ENCODE data around the gene NKAIN1. TPM values are rescaled to one million over a fixed set of nuclear protein-coding genes. Genes with fewer than 3 reads are reported as not detected.

NKAIN1 gene
- total RNA-seq, 1 donor from 2014 or later = not detected

DNA sequence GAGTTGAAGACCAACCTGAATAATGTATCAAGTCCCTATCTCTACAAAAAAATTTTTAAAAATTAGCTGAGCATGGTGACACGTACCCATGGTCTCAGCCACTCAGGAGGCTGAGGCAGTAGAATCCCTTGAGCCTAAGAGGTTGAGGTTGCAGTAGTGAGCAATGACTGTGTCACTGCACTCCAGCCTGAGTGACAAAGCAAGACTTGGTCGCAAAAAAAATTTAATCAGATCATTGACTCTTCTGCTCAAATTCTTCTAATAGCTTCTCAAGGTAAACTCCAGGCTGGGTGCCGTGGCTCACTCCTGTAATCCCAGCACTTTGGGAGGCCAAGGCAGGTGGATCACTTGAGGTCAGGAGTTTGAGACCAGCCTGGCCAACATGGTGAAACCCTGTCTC lies 88.3 kb downstream of the NKAIN1 start:
- intact Hi-C loops (cut with DNase I) = no loop called here
- H3K36me3 ChIP-seq = no peaks in the 10 kb centered on the region
- peaks cover 7% of the 10 kb centered on the region for H3K4me1 ChIP-seq
- no peak overlapping the region for H3K27ac ChIP-seq
- H3K4me3 ChIP-seq = no peak overlapping the region
- TF ChIP-seq, protein P1, sequence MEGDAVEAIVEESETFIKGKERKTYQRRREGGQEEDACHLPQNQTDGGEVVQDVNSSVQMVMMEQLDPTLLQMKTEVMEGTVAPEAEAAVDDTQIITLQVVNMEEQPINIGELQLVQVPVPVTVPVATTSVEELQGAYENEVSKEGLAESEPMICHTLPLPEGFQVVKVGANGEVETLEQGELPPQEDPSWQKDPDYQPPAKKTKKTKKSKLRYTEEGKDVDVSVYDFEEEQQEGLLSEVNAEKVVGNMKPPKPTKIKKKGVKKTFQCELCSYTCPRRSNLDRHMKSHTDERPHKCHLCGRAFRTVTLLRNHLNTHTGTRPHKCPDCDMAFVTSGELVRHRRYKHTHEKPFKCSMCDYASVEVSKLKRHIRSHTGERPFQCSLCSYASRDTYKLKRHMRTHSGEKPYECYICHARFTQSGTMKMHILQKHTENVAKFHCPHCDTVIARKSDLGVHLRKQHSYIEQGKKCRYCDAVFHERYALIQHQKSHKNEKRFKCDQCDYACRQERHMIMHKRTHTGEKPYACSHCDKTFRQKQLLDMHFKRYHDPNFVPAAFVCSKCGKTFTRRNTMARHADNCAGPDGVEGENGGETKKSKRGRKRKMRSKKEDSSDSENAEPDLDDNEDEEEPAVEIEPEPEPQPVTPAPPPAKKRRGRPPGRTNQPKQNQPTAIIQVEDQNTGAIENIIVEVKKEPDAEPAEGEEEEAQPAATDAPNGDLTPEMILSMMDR (IDR thresholded peaks at IDR 0.05) = no peak
- no peak for ATAC-seq
- no peaks in the 10 kb centered on the region for H3K9me3 ChIP-seq
- no peak for DNase-seq
- no peaks in the 10 kb centered on the region for H3K27me3 ChIP-seq

DNA sequence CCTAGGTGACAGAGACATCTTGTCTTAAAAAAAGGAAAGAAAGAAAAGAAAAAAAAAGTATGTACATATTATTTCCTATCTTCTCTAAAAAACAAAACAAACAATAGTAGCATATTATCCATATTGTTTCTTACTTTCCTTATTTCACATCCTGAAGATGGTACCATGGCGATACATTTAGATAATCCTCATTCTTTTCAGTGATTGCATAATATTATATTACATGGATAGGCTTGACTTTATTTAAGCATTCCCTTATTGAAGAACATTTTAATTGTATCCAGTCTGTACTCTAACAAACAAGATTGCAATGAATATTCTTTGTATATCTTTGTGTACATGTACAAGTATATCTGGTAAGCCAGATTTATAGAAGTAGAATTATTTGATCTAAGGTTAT lies 91.3 kb downstream of the NKAIN1 start:
- H3K4me1 ChIP-seq = no peaks in the 10 kb centered on the region
- H3K27me3 ChIP-seq = no peaks in the 10 kb centered on the region
- H3K9me3 ChIP-seq = no peaks in the 10 kb centered on the region
- no peak overlapping the region for H3K4me3 ChIP-seq
- ATAC-seq (no peak), DNase-seq (no peak)
- H3K36me3 ChIP-seq = no peaks in the 10 kb centered on the region
- TF ChIP-seq, protein P1 (IDR thresholded peaks at IDR 0.05) = no peak
- H3K27ac ChIP-seq = no peak overlapping the region
- intact Hi-C loops (cut with DNase I) = no loop called here

DNA sequence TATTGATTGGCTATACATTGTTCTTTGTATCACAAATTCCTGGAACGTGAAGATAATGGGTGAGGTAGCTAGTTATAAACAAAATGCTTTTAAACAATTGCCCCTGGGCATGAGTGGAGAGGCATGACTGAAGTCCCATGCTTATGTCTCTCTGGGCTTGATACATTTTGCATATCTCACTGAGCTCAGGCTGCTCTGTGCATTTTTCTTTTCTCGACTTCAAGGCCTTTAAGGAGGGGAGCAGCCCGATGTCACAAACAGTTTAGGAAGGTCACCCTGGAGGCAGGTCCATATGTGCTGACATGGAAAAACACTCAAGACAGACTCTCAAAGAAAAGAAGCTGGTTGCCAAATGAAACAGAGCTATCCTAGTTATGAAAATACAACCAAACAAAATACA lies 94.0 kb downstream of the NKAIN1 start:
- no peaks in the 10 kb centered on the region for H3K36me3 ChIP-seq
- intact Hi-C loops (cut with DNase I) = no loop called here
- no peak overlapping the region for H3K27ac ChIP-seq
- ATAC-seq (no peak), DNase-seq (no peak)
- H3K4me3 ChIP-seq = no peak overlapping the region
- no peaks in the 10 kb centered on the region for H3K27me3 ChIP-seq
- TF ChIP-seq, protein P1 (IDR thresholded peaks at IDR 0.05) = no peak
- H3K4me1 ChIP-seq = no peaks in the 10 kb centered on the region
- no peaks in the 10 kb centered on the region for H3K9me3 ChIP-seq

DNA sequence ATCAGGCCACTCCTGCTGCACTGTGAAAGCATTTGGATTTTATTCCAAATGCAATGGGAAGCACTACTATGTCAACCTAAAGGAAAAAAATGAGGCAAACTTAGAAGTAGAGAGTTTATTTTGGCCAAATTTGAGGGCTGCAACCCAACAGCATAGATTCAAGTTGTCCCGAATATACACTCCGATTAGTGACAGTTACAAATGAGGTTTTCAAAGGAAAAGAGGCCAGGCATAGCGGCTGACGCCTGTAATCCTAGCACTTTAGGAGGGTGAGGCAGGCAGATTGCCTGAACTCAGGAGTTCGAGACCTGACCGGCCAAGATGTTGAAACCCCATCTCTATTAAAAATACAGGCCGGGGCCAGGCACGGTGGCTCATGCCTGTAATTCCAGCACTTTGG lies 95.2 kb downstream of the NKAIN1 start:
- intact Hi-C loops (cut with DNase I) = no loop called here
- Histone ChIP-seq H3K36me3 (no peaks in the 10 kb centered on the region), H3K27ac (no peak overlapping the region), H3K4me3 (no peak overlapping the region), H3K4me1 (no peaks in the 10 kb centered on the region), H3K9me3 (no peaks in the 10 kb centered on the region), H3K27me3 (no peaks in the 10 kb centered on the region)
- TF ChIP-seq, protein P1 (IDR thresholded peaks at IDR 0.05) = no peak
- no peak for ATAC-seq
- no peak for DNase-seq

DNA sequence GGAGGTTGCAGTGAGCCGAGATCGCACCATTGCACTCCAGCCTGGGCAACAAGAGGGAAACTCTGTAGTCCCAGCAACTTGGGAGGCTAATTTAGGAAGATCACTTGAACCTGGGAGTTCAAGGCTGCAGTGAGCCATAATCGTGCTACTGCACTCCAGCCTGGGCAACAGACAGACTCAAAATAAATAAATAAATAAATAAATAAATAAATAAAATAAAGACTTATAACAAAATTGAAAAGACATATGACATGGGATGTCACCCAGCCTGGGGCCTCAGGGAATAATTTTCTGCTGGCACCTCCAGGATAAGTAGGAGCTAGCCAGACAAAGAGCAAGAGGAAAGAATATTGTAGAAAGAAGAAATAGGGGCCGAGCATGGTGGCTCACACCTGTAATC lies 96.2 kb downstream of the NKAIN1 start:
- no peaks in the 10 kb centered on the region for H3K9me3 ChIP-seq
- H3K27ac ChIP-seq = no peak overlapping the region
- intact Hi-C loops (cut with DNase I) = no loop called here
- H3K4me3 ChIP-seq = no peak overlapping the region
- no peaks in the 10 kb centered on the region for H3K36me3 ChIP-seq
- TF ChIP-seq, protein P1 (IDR thresholded peaks at IDR 0.05) = no peak
- DNase-seq (no peak), ATAC-seq (no peak)
- H3K27me3 ChIP-seq = no peaks in the 10 kb centered on the region
- no peaks in the 10 kb centered on the region for H3K4me1 ChIP-seq

DNA sequence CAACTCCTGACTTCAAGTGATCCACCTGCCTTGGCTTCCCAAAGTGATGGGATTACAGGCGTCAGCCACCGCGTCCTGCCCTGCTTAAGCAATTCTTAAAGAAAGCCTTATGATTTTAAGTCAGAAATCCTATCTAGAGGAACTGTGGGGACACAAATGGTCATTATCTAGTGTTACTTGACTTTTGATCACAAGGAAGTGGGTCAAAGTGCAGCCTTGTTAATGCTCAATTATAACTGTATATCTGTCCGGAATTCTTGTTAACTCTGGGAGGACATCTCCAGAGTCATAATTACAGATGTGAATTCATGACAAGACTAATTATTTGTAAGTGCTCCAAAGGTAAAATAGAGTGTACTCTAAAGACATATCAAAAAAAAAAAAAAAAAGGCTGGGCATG lies 97.3 kb downstream of the NKAIN1 start:
- Histone ChIP-seq H3K4me1 (no peaks in the 10 kb centered on the region), H3K9me3 (no peaks in the 10 kb centered on the region), H3K4me3 (no peak overlapping the region), H3K27ac (no peak overlapping the region), H3K27me3 (no peaks in the 10 kb centered on the region), H3K36me3 (no peaks in the 10 kb centered on the region)
- intact Hi-C loops (cut with DNase I) = no loop called here
- DNase-seq (no peak), ATAC-seq (no peak)
- TF ChIP-seq, protein P1 (IDR thresholded peaks at IDR 0.05) = no peak
